ENCODE measurements around the gene MPL.

The MPL gene

GRCh38 chr1:43306688-43307457, 30.7 kb upstream of the MPL start:
- no peak for DNase-seq (ENCODE audit: low read depth, low spot score)

DNA sequence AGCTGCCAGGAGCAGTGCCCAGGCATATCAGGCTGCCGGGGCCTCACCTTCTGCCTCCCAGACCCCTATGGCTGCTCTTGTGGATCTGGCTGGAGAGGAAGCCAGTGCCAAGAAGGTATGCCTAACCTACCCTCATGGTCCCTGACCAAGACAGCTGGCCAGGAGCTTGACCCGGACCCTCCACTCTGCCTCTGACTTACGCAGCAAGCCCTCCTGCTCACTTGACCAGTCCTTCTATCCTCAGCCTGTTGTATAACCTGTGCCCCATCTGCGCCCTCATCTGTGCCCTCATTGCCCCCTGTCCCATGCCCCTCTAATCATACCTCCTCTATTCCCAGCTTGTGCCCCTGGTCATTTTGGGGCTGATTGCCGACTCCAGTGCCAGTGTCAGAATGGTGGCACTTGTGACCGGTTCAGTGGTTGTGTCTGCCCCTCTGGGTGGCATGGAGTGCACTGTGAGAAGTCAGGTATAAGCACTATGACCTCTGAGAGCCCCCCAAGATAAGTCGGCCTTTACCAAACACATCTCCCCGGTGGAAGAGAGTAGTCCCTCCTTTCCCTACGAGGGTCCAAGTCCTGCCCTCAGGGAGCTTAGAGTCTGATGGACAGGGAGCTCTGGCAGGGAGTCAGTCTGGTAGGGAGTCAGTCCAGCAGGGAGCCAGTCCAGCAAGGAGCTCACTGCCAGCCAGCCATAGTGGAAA, 30.0 kb upstream of the MPL start:
- DNase-seq (ENCODE audit: low read depth, low spot score): no peak

DNA sequence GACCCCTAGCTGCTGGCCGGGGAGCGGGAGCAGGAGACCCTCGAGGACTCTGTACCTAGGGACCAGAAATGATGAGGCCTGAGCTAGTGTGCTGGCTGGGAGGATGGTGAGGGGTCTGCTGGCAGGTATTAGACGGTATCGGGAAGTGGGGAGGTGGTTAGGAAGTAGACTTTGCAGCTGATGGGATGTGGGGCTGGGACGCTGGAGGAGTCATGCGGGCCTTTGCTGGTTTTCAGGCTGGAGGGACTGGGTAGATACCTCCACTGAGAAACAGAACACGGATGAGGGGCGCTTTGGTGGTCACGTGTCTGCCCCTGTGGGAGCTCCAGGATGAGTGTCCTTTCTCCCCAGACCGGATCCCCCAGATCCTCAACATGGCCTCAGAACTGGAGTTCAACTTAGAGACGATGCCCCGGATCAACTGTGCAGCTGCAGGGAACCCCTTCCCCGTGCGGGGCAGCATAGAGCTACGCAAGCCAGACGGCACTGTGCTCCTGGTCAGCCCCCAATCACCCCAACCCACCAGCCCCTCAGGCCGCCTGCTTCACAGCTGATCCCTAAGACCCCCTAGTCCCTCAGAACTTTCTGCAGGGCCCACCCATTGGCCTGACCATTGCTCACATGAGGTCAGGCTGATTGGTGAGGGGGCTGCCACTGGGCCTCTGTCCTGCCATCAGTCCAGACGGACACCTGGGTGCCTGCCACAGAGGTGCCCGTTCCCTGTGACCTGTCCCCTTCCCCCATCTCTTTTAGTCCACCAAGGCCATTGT, 28.8 kb upstream of the MPL start:
- no peak for DNase-seq (ENCODE audit: low read depth, low spot score)

DNA sequence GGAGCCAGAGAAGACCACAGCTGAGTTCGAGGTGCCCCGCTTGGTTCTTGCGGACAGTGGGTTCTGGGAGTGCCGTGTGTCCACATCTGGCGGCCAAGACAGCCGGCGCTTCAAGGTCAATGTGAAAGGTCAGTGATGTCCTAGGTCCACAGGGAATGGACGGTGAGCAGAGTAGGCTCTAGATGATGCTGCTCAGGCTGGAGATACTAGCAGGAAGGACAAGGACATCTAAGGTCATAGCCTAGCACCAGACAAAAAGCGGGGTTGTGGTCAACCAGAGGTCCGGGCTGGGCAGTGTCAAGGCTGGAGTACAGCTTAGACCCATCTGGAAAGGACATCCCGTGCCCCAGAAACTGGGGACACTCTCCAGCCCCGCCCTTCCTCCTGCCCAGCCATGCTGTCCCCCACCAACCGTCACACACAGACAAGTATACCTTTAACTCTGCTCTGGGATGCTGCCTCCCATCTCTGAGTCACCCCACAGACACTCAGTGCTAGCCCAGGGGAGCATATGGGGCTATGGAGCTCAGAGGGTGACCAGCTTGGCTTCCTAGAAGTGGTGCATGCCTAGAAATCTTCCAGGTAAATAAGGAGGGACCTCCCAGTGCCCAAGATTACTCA, 28.1 kb upstream of the MPL start:
- DNase-seq (ENCODE audit: low read depth, low spot score): no peak

- DNase-seq (ENCODE audit: low read depth, low spot score): no peak
These were observed 26.1 kb upstream of the MPL start for GRCh38 chr1:43311521-43311920.

DNA sequence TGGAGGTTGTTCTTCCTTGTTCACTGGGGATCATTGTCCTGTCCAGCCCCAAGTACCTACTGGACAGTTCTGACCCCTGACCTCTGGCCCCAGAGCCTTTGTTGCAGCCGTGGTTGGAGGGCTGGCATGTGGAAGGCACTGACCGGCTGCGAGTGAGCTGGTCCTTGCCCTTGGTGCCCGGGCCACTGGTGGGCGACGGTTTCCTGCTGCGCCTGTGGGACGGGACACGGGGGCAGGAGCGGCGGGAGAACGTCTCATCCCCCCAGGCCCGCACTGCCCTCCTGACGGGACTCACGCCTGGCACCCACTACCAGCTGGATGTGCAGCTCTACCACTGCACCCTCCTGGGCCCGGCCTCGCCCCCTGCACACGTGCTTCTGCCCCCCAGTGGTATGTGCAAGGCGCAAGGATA, 25.4 kb upstream of the MPL start:
- DNase-seq (ENCODE audit: low read depth, low spot score): no peak

DNA sequence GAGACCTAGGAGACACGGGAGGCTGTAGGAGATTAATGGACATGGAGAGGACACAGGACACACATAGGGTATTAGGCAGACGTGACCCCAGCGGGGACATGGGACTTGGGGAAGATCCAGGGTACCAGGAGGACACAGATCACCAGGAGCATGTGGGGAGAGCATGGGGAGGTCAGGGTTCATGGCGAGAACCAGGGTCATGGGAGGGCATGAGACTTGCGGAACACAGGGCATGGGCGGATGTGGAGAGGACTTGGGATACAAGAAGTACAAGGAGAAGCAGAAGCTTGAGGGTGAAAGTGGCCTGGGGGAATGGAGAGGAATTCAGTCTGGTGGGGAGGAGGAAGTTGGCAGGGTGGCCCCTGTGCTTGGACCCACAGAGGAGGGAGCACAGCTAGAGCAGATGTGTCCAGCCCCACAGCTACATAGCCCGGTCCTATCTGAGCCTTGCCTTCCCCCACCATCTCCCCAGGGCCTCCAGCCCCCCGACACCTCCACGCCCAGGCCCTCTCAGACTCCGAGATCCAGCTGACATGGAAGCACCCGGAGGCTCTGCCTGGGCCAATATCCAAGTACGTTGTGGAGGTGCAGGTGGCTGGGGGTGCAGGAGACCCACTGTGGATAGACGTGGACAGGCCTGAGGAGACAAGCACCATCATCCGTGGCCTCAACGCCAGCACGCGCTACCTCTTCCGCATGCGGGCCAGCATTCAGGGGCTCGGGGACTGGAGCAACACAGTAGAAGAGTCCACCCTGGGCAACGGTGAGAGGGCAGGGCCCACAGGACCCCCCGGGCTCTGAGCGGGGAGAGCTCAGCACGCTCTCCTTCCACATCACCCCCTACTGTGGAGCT, 24.7 kb upstream of the MPL start:
- no peak for DNase-seq (ENCODE audit: low read depth, low spot score)

DNA sequence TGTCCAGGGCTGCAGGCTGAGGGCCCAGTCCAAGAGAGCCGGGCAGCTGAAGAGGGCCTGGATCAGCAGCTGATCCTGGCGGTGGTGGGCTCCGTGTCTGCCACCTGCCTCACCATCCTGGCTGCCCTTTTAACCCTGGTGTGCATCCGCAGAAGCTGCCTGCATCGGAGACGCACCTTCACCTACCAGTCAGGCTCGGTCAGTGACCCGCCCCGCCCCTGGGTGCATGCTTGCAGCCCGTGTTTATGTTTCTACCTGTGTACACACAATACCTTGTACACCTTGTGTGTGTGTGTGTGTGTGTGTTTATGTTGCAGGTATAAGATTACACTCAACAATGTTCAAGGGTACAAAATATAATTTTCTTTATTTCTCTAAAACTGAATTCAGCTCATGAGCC, 23.8 kb upstream of the MPL start:
- no peak for DNase-seq (ENCODE audit: low read depth, low spot score)

DNA sequence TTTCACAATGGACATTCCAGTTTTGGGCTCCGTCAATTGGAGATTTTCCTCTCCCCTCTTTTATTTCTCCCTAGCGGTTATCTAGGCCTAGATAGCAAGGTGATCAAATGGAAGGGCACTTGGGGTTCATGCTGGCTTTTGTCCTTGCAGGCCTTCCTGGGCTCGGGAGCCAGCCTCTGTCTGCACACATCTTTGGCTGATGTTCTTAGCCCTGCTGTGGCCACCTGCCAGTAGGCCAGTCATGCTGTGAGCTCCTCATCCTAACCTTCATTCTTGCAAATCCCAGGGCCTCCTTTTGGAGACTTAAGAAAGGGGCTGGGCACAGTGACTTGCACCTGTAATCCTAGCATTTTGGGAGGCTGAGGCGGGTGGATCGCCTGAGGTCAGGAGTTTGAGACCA, 23.4 kb upstream of the MPL start:
- no peak for DNase-seq (ENCODE audit: low read depth, low spot score)

DNA sequence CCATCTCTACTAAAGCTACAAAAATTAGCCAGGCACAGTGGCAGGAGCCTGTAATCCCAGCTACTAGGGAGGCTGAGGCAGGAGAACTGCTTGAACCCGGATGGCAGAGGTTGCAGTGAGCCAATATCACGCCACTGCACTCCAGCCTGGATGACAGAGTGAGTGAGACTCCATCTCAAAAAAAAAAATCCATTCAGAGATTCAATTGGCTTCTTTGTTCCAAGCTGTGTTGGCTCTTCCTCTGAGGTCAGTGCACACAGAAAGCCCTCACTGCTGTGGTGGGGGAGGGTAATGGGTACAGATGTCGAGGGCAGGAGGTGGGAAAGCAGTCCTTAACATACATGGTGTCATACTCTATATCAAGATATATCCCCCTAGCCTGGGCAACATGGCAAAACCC, 22.1 kb upstream of the MPL start:
- no peak for DNase-seq (ENCODE audit: low read depth, low spot score)

GRCh38 chr1:43315963-43316737, 21.5 kb upstream of the MPL start:
- no peak for DNase-seq (ENCODE audit: low read depth, low spot score)

DNA sequence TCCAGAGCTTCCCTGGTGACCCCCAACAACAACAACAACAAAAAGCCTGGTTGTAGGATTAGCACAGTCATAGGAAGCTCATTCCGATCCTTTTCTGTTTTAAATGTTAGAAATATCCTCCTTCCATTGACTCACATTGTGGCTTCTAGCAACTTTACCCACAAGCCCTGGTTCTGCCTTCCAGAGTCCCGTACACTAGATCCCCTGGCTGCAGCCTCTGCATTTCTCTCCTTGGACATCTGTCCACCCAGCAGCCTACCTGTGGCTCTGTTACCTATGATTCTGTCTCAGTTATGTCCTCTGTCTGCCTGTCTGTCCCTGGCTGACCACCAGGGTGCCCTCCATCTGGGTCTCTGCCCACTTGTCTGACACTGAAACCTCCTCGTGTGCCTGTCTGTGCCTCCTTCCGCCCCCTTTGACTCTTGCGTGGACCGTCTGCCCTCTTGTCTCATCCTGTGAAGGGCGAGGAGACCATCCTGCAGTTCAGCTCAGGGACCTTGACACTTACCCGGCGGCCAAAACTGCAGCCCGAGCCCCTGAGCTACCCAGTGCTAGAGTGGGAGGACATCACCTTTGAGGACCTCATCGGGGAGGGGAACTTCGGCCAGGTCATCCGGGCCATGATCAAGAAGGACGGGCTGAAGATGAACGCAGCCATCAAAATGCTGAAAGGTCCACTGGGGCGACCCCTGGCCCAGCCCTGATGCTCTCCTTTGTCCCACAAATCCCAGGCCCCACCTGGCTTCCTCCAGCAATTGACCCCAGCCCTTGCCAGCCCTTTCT, 20.7 kb upstream of the MPL start:
- no peak for DNase-seq (ENCODE audit: low read depth, low spot score)

DNA sequence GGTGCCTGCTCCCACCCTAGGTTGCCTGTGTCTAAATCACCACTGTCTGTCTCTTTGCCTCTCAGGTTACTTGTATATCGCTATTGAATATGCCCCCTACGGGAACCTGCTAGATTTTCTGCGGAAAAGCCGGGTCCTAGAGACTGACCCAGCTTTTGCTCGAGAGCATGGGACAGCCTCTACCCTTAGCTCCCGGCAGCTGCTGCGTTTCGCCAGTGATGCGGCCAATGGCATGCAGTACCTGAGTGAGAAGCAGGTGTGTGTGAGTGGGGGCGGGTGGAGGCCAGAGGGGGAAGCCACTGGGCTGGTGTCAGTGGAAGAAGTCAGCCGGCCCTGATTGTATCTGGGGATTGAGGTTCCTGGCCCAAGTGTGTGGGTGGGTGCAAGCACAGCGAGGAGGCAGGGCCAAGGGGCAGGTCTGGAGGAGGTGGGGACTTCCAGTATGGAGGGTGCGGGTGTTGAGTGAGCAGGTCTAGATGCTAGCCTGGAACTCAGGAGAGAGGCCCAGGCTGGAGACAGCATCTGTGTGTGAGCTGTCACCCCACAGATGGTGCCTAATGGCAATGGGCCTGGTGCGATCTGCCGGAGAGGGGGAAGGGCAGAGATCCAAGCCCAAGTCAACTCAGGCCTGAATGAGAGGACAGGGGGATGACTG, 19.7 kb upstream of the MPL start:
- DNase-seq (ENCODE audit: low read depth, low spot score): no peak

DNA sequence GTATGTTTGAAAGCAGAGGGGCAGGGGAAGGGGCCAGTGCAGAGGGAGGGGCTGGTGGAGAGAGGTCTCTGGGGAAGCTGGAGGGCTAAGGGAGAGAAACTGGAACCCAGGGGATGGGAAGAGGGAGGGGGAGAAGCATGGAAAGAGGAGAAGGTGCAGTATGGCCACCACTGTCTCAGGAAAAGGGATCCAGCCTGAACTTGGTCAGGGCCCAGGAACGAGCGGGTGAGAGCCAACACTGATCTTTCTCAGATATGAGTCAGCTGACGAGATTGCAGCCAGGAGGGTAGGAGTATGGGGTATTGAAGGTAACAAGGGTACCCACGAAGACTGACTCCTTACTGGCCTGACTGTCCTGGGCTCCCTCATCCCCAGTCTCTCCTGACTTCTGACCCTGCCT, 18.8 kb upstream of the MPL start:
- no peak for DNase-seq (ENCODE audit: low read depth, low spot score)

GRCh38 chr1:43319288-43319687, 18.3 kb upstream of the MPL start:
- no peak for DNase-seq (ENCODE audit: low read depth, low spot score)

GRCh38 chr1:43319766-43320165, 17.9 kb upstream of the MPL start:
- DNase-seq (ENCODE audit: low read depth, low spot score): no peak

DNA sequence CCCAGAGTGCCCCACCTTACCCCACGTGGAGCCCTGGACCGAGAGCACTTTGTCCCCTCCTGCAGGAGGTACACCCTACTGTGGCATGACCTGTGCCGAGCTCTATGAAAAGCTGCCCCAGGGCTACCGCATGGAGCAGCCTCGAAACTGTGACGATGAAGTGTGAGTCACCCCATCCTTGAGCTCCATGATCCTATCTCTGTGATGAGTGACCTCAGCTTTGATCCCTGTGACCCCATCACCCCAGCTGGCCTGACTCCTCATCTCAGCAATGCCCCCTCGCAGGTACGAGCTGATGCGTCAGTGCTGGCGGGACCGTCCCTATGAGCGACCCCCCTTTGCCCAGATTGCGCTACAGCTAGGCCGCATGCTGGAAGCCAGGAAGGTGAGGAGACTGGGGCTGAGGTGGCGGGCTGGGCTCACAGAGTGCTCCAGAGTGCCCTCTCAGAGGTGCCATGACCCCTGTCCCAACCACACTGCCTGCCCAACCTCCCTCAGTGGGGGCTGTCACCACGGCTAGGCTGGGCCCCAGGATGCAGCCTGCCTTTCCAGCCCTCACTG, 16.2 kb upstream of the MPL start:
- DNase-seq (ENCODE audit: low read depth, low spot score): no peak

GRCh38 chr1:43322506-43322905, 15.1 kb upstream of the MPL start:
- DNase-seq (ENCODE audit: low read depth, low spot score): no peak

DNA sequence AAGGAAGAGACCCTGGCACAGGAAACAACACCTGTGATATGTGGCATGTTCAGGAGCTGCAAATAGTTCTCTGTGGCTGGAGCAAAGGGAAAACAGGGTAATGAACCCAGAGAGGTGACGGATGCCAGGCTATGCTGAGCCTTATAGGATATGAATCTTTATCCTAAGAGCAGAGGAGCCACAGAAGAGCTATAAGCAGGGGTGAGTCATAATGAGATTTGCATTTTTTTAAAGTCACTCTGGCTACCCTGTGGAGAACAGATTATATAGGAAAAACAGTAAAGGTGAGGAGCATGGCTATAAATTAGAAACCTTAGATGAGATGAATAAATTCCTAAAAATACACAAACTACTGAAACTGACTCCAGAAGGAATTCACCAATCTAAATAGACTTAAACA, 12.8 kb upstream of the MPL start:
- no peak for DNase-seq (ENCODE audit: low read depth, low spot score)

Measured in brain pericyte (primary cell).